ENCODE measurements around the gene CLCN5. TPM values are rescaled to one million over a fixed set of nuclear protein-coding genes. Genes with fewer than 3 reads are reported as not detected.

Gene CLCN5
- total and polyA plus RNA-seq, 2 experiments from 2014 or later: 11.0 to 50.6 TPM

DNA sequence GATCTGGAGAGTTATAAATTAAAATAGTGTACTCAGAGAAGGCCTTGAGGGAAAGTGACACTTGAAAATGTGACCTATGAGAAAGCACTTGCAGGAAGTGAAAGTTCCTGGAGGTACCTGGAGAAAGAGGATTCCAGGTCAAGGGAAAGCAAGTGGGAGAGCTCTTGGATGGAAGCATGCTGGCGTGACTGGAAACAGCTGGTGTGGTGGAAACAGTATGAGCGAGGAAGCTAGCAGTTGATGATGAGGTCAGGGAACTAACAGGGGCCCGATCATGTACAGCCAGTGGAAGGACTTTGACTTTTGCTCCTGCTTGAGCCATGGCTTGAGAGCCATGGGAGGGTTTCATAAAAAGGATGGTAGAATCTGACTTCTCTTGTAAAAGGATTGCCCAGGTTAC, 9.5 kb upstream of the CLCN5 start:
- TF ChIP-seq, protein P1, sequence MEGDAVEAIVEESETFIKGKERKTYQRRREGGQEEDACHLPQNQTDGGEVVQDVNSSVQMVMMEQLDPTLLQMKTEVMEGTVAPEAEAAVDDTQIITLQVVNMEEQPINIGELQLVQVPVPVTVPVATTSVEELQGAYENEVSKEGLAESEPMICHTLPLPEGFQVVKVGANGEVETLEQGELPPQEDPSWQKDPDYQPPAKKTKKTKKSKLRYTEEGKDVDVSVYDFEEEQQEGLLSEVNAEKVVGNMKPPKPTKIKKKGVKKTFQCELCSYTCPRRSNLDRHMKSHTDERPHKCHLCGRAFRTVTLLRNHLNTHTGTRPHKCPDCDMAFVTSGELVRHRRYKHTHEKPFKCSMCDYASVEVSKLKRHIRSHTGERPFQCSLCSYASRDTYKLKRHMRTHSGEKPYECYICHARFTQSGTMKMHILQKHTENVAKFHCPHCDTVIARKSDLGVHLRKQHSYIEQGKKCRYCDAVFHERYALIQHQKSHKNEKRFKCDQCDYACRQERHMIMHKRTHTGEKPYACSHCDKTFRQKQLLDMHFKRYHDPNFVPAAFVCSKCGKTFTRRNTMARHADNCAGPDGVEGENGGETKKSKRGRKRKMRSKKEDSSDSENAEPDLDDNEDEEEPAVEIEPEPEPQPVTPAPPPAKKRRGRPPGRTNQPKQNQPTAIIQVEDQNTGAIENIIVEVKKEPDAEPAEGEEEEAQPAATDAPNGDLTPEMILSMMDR (IDR thresholded peaks at IDR 0.05; ENCODE audit: poor library complexity): no peak
- TF ChIP-seq EZH2phosphoT487 (IDR thresholded peaks at IDR 0.05; ENCODE audit: low read depth, severe bottlenecking, unreplicated experiment) (no peak), EZH2 (IDR thresholded peaks at IDR 0.05; ENCODE audit: borderline replicate concordance) (no peak)
- no peaks in the 10 kb centered on the region for H3K79me2 ChIP-seq
- H3K9me2 ChIP-seq (replicated peaks; ENCODE audit: insufficient read depth): no peaks in the 10 kb centered on the region
- H2AFZ ChIP-seq: no peak overlapping the region
- H3K27me3 ChIP-seq: no peaks in the 10 kb centered on the region
- H3K4me3 ChIP-seq: no peak overlapping the region
- no peaks in the 10 kb centered on the region for H4K20me1 ChIP-seq (ENCODE audit: insufficient read depth, poor library complexity, severe bottlenecking)
- 71% methylated on average over 3 of the region's 3 CpGs for whole genome bisulfite sequencing (ENCODE audit: low lambda C conversion rate, missing lambda C conversion rate)
- no peaks in the 10 kb centered on the region for H3K4me1 ChIP-seq (ENCODE audit: insufficient read depth)
- no peak overlapping the region for H3K27ac ChIP-seq
- no peaks in the 10 kb centered on the region for H3K9me3 ChIP-seq (ENCODE audit: low read depth)
- H3K4me2 ChIP-seq: no peak overlapping the region
- no peaks in the 10 kb centered on the region for H3K36me3 ChIP-seq (replicated peaks; ENCODE audit: insufficient read depth, low read depth)
- DNase-seq (ENCODE audit: low spot score): no peak

DNA sequence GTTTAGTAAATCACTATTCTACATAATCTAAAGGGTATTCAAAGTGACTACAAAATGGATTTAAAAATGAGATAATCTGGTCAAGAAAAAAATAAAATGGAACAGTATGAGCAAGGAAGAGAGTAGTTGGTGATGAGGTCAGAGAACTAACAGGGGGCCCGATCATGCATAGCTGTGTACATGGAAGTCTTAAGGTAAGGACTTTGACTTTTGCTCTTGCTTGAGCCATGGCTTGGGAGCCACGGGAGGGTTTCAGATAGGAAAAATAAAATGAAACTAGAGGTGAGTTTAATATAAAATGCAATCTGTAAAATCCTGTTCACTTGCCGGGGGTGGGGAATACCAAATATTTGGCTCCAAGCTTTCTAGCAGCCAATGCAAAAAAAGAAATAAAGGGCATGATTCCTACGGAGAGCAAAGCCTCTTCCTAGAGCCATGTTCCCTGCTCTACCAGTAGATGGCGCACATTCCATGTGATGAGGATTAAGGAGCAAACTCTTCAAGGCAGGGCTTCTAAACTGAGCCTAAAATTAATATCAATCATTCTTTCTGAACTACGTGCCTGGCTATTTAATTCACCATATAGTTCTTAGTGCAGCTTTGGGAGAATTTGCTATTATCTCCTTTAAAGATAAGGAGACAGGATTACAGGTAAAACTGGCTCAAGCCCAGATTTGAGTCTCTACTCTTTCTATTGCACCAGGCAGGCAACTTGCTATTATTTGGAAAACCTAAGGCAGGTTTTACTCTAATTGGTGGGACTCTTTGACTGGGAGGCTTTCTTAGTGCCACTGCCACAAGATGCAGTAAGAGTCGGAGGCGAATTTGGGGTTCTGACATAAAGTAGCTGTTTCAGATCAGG, 6.8 kb upstream of the CLCN5 start:
- DNase-seq (ENCODE audit: low spot score): peak; percentile 68
- Histone ChIP-seq H3K9me2 (replicated peaks; ENCODE audit: insufficient read depth) (no peaks in the 10 kb centered on the region), H3K27ac (no peak overlapping the region), H3K4me3 (no peak overlapping the region), H3K4me1 (ENCODE audit: insufficient read depth) (no peaks in the 10 kb centered on the region), H2AFZ (no peak overlapping the region), H4K20me1 (ENCODE audit: insufficient read depth, poor library complexity, severe bottlenecking) (no peaks in the 10 kb centered on the region), H3K9me3 (ENCODE audit: low read depth) (no peaks in the 10 kb centered on the region), H3K27me3 (no peaks in the 10 kb centered on the region), H3K36me3 (replicated peaks; ENCODE audit: insufficient read depth, low read depth) (no peaks in the 10 kb centered on the region), H3K79me2 (no peaks in the 10 kb centered on the region), H3K4me2 (no peak overlapping the region)
- TF ChIP-seq, protein P1 (IDR thresholded peaks at IDR 0.05; ENCODE audit: poor library complexity): peak; percentile 70
- no peak for TF ChIP-seq EZH2phosphoT487 (IDR thresholded peaks at IDR 0.05; ENCODE audit: low read depth, severe bottlenecking, unreplicated experiment)
- 46% methylated on average over 8 of the region's 8 CpGs for WGBS (ENCODE audit: low lambda C conversion rate, missing lambda C conversion rate)

DNA sequence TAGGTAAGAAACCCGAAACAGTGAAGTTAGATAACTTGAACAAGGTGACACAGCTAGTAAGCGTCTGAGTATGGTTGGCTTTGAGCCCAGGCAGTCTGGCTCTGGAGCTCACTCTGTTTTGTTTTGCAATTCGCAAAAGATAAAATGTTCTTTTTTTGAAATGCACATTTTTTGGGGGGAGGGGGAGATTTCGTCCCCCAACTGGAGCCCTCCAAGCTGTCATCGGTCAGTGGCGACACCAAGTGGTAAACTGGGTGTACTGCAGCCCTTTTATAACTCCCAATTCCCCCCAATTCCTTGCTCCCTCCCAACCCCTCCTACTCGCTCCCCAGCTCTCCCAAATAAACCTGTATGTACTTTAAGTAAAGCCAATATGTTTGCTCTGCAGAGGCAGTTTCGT, 2.8 kb upstream of the CLCN5 start:
- no peak for TF ChIP-seq EZH2 (IDR thresholded peaks at IDR 0.05; ENCODE audit: borderline replicate concordance)
- TF ChIP-seq, protein P1 (IDR thresholded peaks at IDR 0.05; ENCODE audit: poor library complexity): peak; percentile 78

More for the DNA sequence above, 2.8 kb upstream of the CLCN5 start:
- H3K27me3 ChIP-seq: no peaks in the 10 kb centered on the region
- H3K4me1 ChIP-seq (ENCODE audit: insufficient read depth): no peaks in the 10 kb centered on the region
- no peaks in the 10 kb centered on the region for H3K9me2 ChIP-seq (replicated peaks; ENCODE audit: insufficient read depth)
- peaks cover 5% of the 10 kb centered on the region for H3K79me2 ChIP-seq
- no peak overlapping the region for H3K4me2 ChIP-seq
- H3K36me3 ChIP-seq (replicated peaks; ENCODE audit: insufficient read depth, low read depth): no peaks in the 10 kb centered on the region
- no peak overlapping the region for H3K4me3 ChIP-seq
- DNase-seq (ENCODE audit: low spot score): peak; percentile 67
- no peak overlapping the region for H2AFZ ChIP-seq
- no peaks in the 10 kb centered on the region for H4K20me1 ChIP-seq (ENCODE audit: insufficient read depth, poor library complexity, severe bottlenecking)
- H3K27ac ChIP-seq: no peak overlapping the region
- 31% methylated on average over 8 of the region's 8 CpGs for WGBS (ENCODE audit: low lambda C conversion rate, missing lambda C conversion rate)
- H3K9me3 ChIP-seq (ENCODE audit: low read depth): no peaks in the 10 kb centered on the region
